ENCODE data around the gene MCC. TPM values are rescaled to one million over a fixed set of nuclear protein-coding genes. Genes with fewer than 3 reads are reported as not detected.

The MCC gene
- total RNA-seq, 1 donor from 2014 or later = 26.9 TPM

DNA sequence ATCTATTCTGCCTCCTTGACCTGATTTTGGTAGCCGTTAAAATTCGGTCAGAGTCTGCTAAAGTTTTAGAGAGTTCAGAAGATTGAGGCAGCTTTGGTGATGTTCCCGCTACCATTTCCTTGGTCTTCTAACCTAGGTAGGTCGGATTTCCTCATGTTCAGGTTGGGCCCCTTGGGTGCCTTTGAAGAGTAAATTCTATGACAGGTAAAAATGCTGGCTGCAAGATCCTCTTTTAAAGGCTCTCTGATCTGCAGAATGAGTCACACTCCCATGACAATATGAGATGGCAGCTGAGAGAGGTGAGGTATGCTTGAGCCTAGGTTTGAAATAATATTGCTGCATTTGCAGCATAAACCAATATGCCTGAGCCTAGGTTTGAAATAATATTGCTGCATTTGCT, 252.4 kb downstream of the MCC start:
- no peaks in the 10 kb centered on the region for H3K9me3 Mint-ChIP-seq (ENCODE audit: unreplicated experiment)
- H3K4me1 Mint-ChIP-seq (ENCODE audit: low read depth, unreplicated experiment) = peaks cover 35% of the 10 kb centered on the region
- Histone ChIP-seq H4K20me1 (ENCODE audit: insufficient read depth, low read length) (peaks cover 9% of the 10 kb centered on the region), H3K36me3 (ENCODE audit: insufficient read depth, low read length) (no peaks in the 10 kb centered on the region), H3K4me3 (ENCODE audit: insufficient read depth, low read depth, low read length) (no peak overlapping the region), H3K79me2 (ENCODE audit: insufficient read depth, low read length) (peaks cover 6% of the 10 kb centered on the region), H2AFZ (ENCODE audit: low read depth, low read length) (no peak overlapping the region), H3K27me3 (ENCODE audit: insufficient read depth, low read length) (no peaks in the 10 kb centered on the region), H3K4me2 (ENCODE audit: low read length) (no peak overlapping the region), H3K9me3 (ENCODE audit: insufficient read depth, low read depth, low read length) (no peaks in the 10 kb centered on the region), H3K27ac (ENCODE audit: low read depth, low read length) (no peak overlapping the region), H3K4me1 (ENCODE audit: insufficient read depth, low read length) (peaks cover 13% of the 10 kb centered on the region), H3K9ac (ENCODE audit: low read length) (no peak overlapping the region)
- no peak for DNase-seq (ENCODE audit: low read depth)
- TF ChIP-seq, protein P1, sequence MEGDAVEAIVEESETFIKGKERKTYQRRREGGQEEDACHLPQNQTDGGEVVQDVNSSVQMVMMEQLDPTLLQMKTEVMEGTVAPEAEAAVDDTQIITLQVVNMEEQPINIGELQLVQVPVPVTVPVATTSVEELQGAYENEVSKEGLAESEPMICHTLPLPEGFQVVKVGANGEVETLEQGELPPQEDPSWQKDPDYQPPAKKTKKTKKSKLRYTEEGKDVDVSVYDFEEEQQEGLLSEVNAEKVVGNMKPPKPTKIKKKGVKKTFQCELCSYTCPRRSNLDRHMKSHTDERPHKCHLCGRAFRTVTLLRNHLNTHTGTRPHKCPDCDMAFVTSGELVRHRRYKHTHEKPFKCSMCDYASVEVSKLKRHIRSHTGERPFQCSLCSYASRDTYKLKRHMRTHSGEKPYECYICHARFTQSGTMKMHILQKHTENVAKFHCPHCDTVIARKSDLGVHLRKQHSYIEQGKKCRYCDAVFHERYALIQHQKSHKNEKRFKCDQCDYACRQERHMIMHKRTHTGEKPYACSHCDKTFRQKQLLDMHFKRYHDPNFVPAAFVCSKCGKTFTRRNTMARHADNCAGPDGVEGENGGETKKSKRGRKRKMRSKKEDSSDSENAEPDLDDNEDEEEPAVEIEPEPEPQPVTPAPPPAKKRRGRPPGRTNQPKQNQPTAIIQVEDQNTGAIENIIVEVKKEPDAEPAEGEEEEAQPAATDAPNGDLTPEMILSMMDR (IDR thresholded peaks at IDR 0.05; ENCODE audit: insufficient read depth, low read depth, low read length) = no peak
- no peak for TF ChIP-seq EZH2 (IDR thresholded peaks at IDR 0.05; ENCODE audit: insufficient read depth, low read length)
- no peak for FAIRE-seq
- no peaks in the 10 kb centered on the region for H3K36me3 Mint-ChIP-seq (ENCODE audit: low read depth, unreplicated experiment)
- H3K27ac Mint-ChIP-seq (ENCODE audit: unreplicated experiment) = no peak overlapping the region
- no peaks in the 10 kb centered on the region for H3K27me3 Mint-ChIP-seq (ENCODE audit: low read depth, unreplicated experiment)
- H3K4me3 Mint-ChIP-seq (ENCODE audit: unreplicated experiment) = no peak overlapping the region

DNA sequence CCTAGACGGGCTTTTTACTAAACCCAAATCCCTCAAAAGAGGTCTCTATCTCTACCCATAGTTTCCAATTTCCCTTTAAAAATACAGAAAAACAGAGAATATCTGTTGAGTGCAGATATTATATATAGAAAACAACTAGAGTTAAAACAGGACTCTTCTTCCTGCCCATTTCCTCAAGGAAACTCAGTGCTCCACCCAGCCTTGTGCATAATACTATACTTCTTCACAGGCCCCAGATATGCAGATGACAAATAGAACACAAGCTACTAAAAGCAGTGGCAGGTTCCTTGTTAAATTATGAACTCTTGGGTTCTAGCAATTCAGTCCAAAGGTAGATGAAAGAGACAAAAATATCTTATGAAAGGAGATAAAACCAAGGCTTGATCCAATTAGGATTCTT, 253.7 kb downstream of the MCC start:
- H3K4me1 Mint-ChIP-seq (ENCODE audit: low read depth, unreplicated experiment) = peaks cover 47% of the 10 kb centered on the region
- Histone ChIP-seq H3K27ac (ENCODE audit: low read depth, low read length) (no peak overlapping the region), H4K20me1 (ENCODE audit: insufficient read depth, low read length) (peaks cover 9% of the 10 kb centered on the region), H3K4me1 (ENCODE audit: insufficient read depth, low read length) (peaks cover 17% of the 10 kb centered on the region), H3K9ac (ENCODE audit: low read length) (no peak overlapping the region), H3K36me3 (ENCODE audit: insufficient read depth, low read length) (no peaks in the 10 kb centered on the region), H3K4me2 (ENCODE audit: low read length) (no peak overlapping the region), H3K27me3 (ENCODE audit: insufficient read depth, low read length) (no peaks in the 10 kb centered on the region), H3K79me2 (ENCODE audit: insufficient read depth, low read length) (peaks cover 5% of the 10 kb centered on the region), H3K9me3 (ENCODE audit: insufficient read depth, low read depth, low read length) (no peaks in the 10 kb centered on the region), H2AFZ (ENCODE audit: low read depth, low read length) (no peak overlapping the region), H3K4me3 (ENCODE audit: insufficient read depth, low read depth, low read length) (no peak overlapping the region)
- TF ChIP-seq, protein P1 (IDR thresholded peaks at IDR 0.05; ENCODE audit: insufficient read depth, low read depth, low read length) = no peak
- no peak for TF ChIP-seq EZH2 (IDR thresholded peaks at IDR 0.05; ENCODE audit: insufficient read depth, low read length)
- H3K4me3 Mint-ChIP-seq (ENCODE audit: unreplicated experiment) = no peak overlapping the region
- FAIRE-seq = no peak
- H3K27ac Mint-ChIP-seq (ENCODE audit: unreplicated experiment) = no peak overlapping the region
- no peaks in the 10 kb centered on the region for H3K36me3 Mint-ChIP-seq (ENCODE audit: low read depth, unreplicated experiment)
- no peaks in the 10 kb centered on the region for H3K9me3 Mint-ChIP-seq (ENCODE audit: unreplicated experiment)
- DNase-seq (ENCODE audit: low read depth) = no peak
- H3K27me3 Mint-ChIP-seq (ENCODE audit: low read depth, unreplicated experiment) = no peaks in the 10 kb centered on the region

DNA sequence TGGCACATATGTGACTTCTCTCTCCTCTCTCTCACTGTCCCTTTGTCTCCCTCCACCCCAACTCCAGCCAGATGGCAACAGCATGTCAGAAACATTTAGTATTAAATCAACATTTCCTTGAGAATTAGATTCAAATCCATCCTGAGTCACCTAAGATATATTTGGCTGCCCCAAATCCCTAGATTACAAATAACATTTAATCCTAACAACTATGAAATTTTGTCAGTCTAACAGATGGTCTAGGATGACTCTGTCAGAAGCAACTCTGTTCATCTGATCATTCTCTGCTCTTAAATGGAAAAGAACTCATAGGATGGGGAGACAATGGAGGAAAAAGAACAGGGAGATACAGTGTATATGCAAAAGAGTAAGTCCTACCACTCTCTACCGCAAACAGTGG, 254.6 kb downstream of the MCC start:
- H3K27me3 Mint-ChIP-seq (ENCODE audit: low read depth, unreplicated experiment) = no peaks in the 10 kb centered on the region
- H3K4me1 Mint-ChIP-seq (ENCODE audit: low read depth, unreplicated experiment) = peaks cover 47% of the 10 kb centered on the region
- no peaks in the 10 kb centered on the region for H3K36me3 ChIP-seq (ENCODE audit: insufficient read depth, low read length)
- no peak overlapping the region for H3K4me3 ChIP-seq (ENCODE audit: insufficient read depth, low read depth, low read length)
- no peak overlapping the region for H3K9ac ChIP-seq (ENCODE audit: low read length)
- H3K36me3 Mint-ChIP-seq (ENCODE audit: low read depth, unreplicated experiment) = no peaks in the 10 kb centered on the region
- H3K27ac ChIP-seq (ENCODE audit: low read depth, low read length) = no peak overlapping the region
- DNase-seq (ENCODE audit: low read depth) (peak; percentile 35), FAIRE-seq (no peak)
- H3K27ac Mint-ChIP-seq (ENCODE audit: unreplicated experiment) = no peak overlapping the region
- H3K4me3 Mint-ChIP-seq (ENCODE audit: unreplicated experiment) = no peak overlapping the region
- H3K9me3 Mint-ChIP-seq (ENCODE audit: unreplicated experiment) = no peaks in the 10 kb centered on the region
- H4K20me1 ChIP-seq (ENCODE audit: insufficient read depth, low read length) = peaks cover 9% of the 10 kb centered on the region
- no peaks in the 10 kb centered on the region for H3K27me3 ChIP-seq (ENCODE audit: insufficient read depth, low read length)
- H3K79me2 ChIP-seq (ENCODE audit: insufficient read depth, low read length) = peaks cover 7% of the 10 kb centered on the region
- H3K4me2 ChIP-seq (ENCODE audit: low read length) = no peak overlapping the region
- H3K9me3 ChIP-seq (ENCODE audit: insufficient read depth, low read depth, low read length) = no peaks in the 10 kb centered on the region
- H2AFZ ChIP-seq (ENCODE audit: low read depth, low read length) = no peak overlapping the region
- TF ChIP-seq, protein P1 (IDR thresholded peaks at IDR 0.05; ENCODE audit: insufficient read depth, low read depth, low read length) = no peak
- no peak for TF ChIP-seq EZH2 (IDR thresholded peaks at IDR 0.05; ENCODE audit: insufficient read depth, low read length)
- peaks cover 17% of the 10 kb centered on the region for H3K4me1 ChIP-seq (ENCODE audit: insufficient read depth, low read length)
